Kidney epithelial cell (primary cell): ENCODE data around the gene LAMC1. TPM values are rescaled to one million over a fixed set of nuclear protein-coding genes. Genes with fewer than 3 reads are reported as not detected.

Experiments used
- DNase-seq: peaks from one replicate; pipeline ENCODE4 v3.0.0-alpha.2; 2010; ENCODE audit warnings: low read depth
- H3K27me3 ChIP-seq: 2 replicates; pipeline ENCODE4 v1.6.0; 2011; ENCODE audit warnings: low read length; ENCODE audit not compliant: control insufficient read depth, insufficient read depth
- H3K36me3 ChIP-seq: 2 replicates; pipeline ENCODE4 v1.5.1; 2011; ENCODE audit warnings: low read length; ENCODE audit not compliant: control insufficient read depth, insufficient read depth
- H3K4me3 ChIP-seq: 2 replicates; pipeline ENCODE4 v1.5.1; 2011; ENCODE audit warnings: low read depth, mild to moderate bottlenecking, control low read depth, low read length
- CTCF ChIP-seq: IDR thresholded peaks from 2 replicates; pipeline ENCODE4 v1.5.1; 2011; ENCODE audit warnings: mild to moderate bottlenecking, moderate library complexity, low read length, control low read depth, inconsistent platforms; ENCODE audit not compliant: insufficient read depth, poor library complexity, severe bottlenecking
- total RNA-seq: library from RNA; depleted of rRNA; stranded (reverse); fragments of >200 nt; gene quantifications from 2 replicates; pipeline ENCODE4 v1.2.3, GENCODE V29; 2015

Gene LAMC1
- total RNA-seq, 1 donor from 2014 or later, result 172 TPM

GRCh38 chr1:183087001-183087400 is 63.8 kb downstream of the LAMC1 start:
- no peaks in the 10 kb centered on the region for H3K36me3 ChIP-seq
- DNase-seq, result no peak
- no peak for TF ChIP-seq CTCF
- H3K4me3 ChIP-seq, result no peak overlapping the region
- H3K27me3 ChIP-seq, result no peaks in the 10 kb centered on the region

- H3K27me3 ChIP-seq, result no peaks in the 10 kb centered on the region
- H3K4me3 ChIP-seq, result no peak overlapping the region
- no peak for DNase-seq
- TF ChIP-seq CTCF, result no peak
- H3K36me3 ChIP-seq, result no peaks in the 10 kb centered on the region
These were observed 65.9 kb downstream of the LAMC1 start for GRCh38 chr1:183089025-183089639.

- no peak for DNase-seq
- Histone ChIP-seq H3K4me3 (no peak overlapping the region), H3K27me3 (no peaks in the 10 kb centered on the region), H3K36me3 (no peaks in the 10 kb centered on the region)
- no peak for TF ChIP-seq CTCF
These were observed 67.3 kb downstream of the LAMC1 start for GRCh38 chr1:183090391-183091006.

GRCh38 chr1:183091181-183091580 is 68.0 kb downstream of the LAMC1 start:
- Histone ChIP-seq H3K4me3 (no peak overlapping the region), H3K27me3 (no peaks in the 10 kb centered on the region), H3K36me3 (no peaks in the 10 kb centered on the region)
- no peak for DNase-seq
- no peak for TF ChIP-seq CTCF

GRCh38 chr1:183092350-183092749 is 69.1 kb downstream of the LAMC1 start:
- no peak for TF ChIP-seq CTCF
- no peaks in the 10 kb centered on the region for H3K27me3 ChIP-seq
- H3K4me3 ChIP-seq, result no peak overlapping the region
- H3K36me3 ChIP-seq, result no peaks in the 10 kb centered on the region
- DNase-seq, result no peak
